Activated CD8-positive, alpha-beta T cell treated with anti-CD3 and anti-CD28 coated beads for 36 hours (primary cell): Measurements from ENCODE around the gene SVEP1. TPM values are rescaled to one million over a fixed set of nuclear protein-coding genes. Genes with fewer than 3 reads are reported as not detected.

Source experiments
- ATAC-seq: fragments of 200-7000 bp; cut with Tn5 transposase; one replicate; pipeline ENCODE4 v1.10.0; 2021; ENCODE audit warnings: mild to moderate bottlenecking, moderate library complexity
- CTCF ChIA-PET: fragments of 350-600 bp; sonication (Branson Sonifier 250); formaldehyde crosslinking; loops from one replicate; lab custom pipeline; 2021; ENCODE audit warnings: antibody characterized with exemption; lab: Charles Lee
- POLR2A ChIA-PET: fragments of 350-600 bp; sonication (Branson Sonifier 250); formaldehyde crosslinking; loops from one replicate; lab custom pipeline; 2021; ENCODE audit warnings: antibody characterized with exemption; lab: Charles Lee
- DNase-seq: peaks from one replicate; pipeline ENCODE4 v3.0.0-alpha.2; 2020
- H3K27ac Mint-ChIP-seq: one replicate; pipeline ENCODE4 v1.8.0; 2021; ENCODE audit warnings: mild to moderate bottlenecking, mixed read lengths
- H3K27me3 Mint-ChIP-seq: one replicate; pipeline ENCODE4 v1.8.0; 2021; ENCODE audit warnings: mixed read lengths
- H3K36me3 Mint-ChIP-seq: one replicate; pipeline ENCODE4 v1.8.0; 2021; ENCODE audit warnings: low read depth, mixed read lengths
- H3K4me1 Mint-ChIP-seq: one replicate; pipeline ENCODE4 v1.8.0; 2021; ENCODE audit warnings: low read depth, mixed read lengths
- H3K4me3 Mint-ChIP-seq: one replicate; pipeline ENCODE4 v1.8.0; 2021; ENCODE audit warnings: mild to moderate bottlenecking, moderate library complexity, mixed read lengths
- H3K9me3 Mint-ChIP-seq: one replicate; pipeline ENCODE4 v1.8.0; 2021; ENCODE audit warnings: mixed read lengths
- CTCF ChIP-seq: fragments of 200-600 bp; IDR thresholded peaks from one replicate; pipeline ENCODE4 v1.8.0; 2022; ENCODE audit warnings: antibody characterized with exemption, mild to moderate bottlenecking
- intact Hi-C: fragments of 100-400 bp; cut with micrococcal nuclease; formaldehyde crosslinking; loops from one replicate; pipeline ENCODE4 v1.10.0; 2022
- total RNA-seq, 2 experiments: library from RNA; stranded (reverse); gene quantifications; one replicate each; pipeline ENCODE4 v1.2.3, GENCODE V29; 2021

The SVEP1 gene
- total RNA-seq, 2 experiments from 2014 or later: not detected

GRCh38 chr9:110582156-110582555 lies 2.6 kb upstream of the SVEP1 start:
- DNase-seq: no peak
- peaks cover under 1% of the 10 kb centered on the region for H3K9me3 Mint-ChIP-seq
- H3K27me3 Mint-ChIP-seq: peaks cover 32% of the 10 kb centered on the region
- H3K4me3 Mint-ChIP-seq: no peak overlapping the region
- CTCF ChIA-PET: no interaction called here
- no peak overlapping the region for H3K27ac Mint-ChIP-seq
- intact Hi-C loops: no loop called here
- TF ChIP-seq CTCF: no peak
- H3K4me1 Mint-ChIP-seq: peaks cover 2% of the 10 kb centered on the region
- H3K36me3 Mint-ChIP-seq: no peaks in the 10 kb centered on the region
- no peak for ATAC-seq
- POLR2A ChIA-PET: no interaction called here

DNA sequence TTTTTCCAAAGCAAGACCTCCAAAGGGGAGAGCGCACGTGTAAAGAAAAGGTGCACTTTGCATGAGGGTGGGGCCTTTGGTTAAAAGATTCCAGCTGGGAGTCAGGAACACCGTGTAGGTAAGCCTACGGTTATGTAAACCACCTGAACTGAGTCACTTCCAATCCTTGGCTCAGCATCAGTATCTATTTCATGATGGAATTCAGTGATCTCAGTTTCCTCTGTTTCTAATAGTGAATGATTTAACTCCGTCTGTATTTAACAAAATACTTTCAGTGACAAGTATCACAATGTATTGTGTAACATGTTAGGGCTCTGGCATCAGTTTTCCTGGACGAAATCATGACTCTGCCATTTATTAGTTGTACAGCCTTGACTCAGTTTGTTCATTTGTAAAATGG lies 1.3 kb upstream of the SVEP1 start:
- H3K27ac Mint-ChIP-seq: no peak overlapping the region
- peaks cover 34% of the 10 kb centered on the region for H3K27me3 Mint-ChIP-seq
- intact Hi-C loops: no loop called here
- POLR2A ChIA-PET: no interaction called here
- H3K4me1 Mint-ChIP-seq: peaks cover 2% of the 10 kb centered on the region
- H3K4me3 Mint-ChIP-seq: no peak overlapping the region
- CTCF ChIA-PET: no interaction called here
- no peaks in the 10 kb centered on the region for H3K9me3 Mint-ChIP-seq
- ATAC-seq (no peak), DNase-seq (no peak)
- TF ChIP-seq CTCF: no peak
- H3K36me3 Mint-ChIP-seq: no peaks in the 10 kb centered on the region

GRCh38 chr9:110579862-110580219 lies 300 bp upstream of the SVEP1 start:
- ChIA-PET CTCF (no interaction called here), POLR2A (no interaction called here)
- H3K9me3 Mint-ChIP-seq: no peaks in the 10 kb centered on the region
- no peak overlapping the region for H3K27ac Mint-ChIP-seq
- H3K4me3 Mint-ChIP-seq: no peak overlapping the region
- TF ChIP-seq CTCF: no peak
- intact Hi-C loops: no loop called here
- H3K27me3 Mint-ChIP-seq: peaks cover 34% of the 10 kb centered on the region
- no peaks in the 10 kb centered on the region for H3K36me3 Mint-ChIP-seq
- peaks cover 2% of the 10 kb centered on the region for H3K4me1 Mint-ChIP-seq
- DNase-seq (no peak), ATAC-seq (no peak)

DNA sequence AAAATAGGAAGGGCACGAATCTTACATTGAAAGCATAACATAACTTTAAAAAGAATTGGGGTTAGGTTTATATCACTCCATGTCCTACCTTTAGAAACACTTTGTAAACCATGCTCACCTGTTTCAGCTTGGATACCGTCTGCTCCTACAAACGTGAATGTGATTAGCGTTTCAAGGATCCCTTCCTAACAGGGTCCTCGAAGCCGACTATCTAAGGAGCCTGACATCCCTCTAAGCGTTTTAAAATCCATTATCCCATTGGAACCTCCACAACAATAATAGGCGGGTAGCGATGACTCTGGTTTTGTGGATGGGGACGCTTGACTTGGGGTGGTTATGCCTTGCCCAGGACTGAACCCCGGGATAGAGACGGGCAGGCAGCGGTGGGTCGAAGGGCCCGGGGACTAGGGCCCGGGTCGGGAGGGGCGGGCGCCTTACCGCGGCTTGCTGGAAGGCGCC lies 937 bp downstream of the SVEP1 start:
- intact Hi-C loops: no loop called here
- no peak overlapping the region for H3K27ac Mint-ChIP-seq
- ATAC-seq (no peak), DNase-seq (no peak)
- ChIA-PET POLR2A (no interaction called here), CTCF (interaction anchor here (0.6 kb wide), 1 partner anchor 266 kb away, joined by 8 read pairs; no protein-coding TSS in a partner anchor)
- TF ChIP-seq CTCF: no peak
- H3K9me3 Mint-ChIP-seq: no peaks in the 10 kb centered on the region
- peaks cover 34% of the 10 kb centered on the region for H3K27me3 Mint-ChIP-seq
- H3K4me1 Mint-ChIP-seq: peaks cover 2% of the 10 kb centered on the region
- H3K4me3 Mint-ChIP-seq: no peak overlapping the region
- no peaks in the 10 kb centered on the region for H3K36me3 Mint-ChIP-seq

- Mint-ChIP-seq H3K27ac (no peak overlapping the region), H3K4me3 (no peak overlapping the region), H3K4me1 (peaks cover 2% of the 10 kb centered on the region), H3K27me3 (peaks cover 29% of the 10 kb centered on the region), H3K36me3 (no peaks in the 10 kb centered on the region), H3K9me3 (no peaks in the 10 kb centered on the region)
- no peak for TF ChIP-seq CTCF
- DNase-seq (no peak), ATAC-seq (no peak)
- POLR2A ChIA-PET: no interaction called here
- intact Hi-C loops: no loop called here
- CTCF ChIA-PET: no interaction called here
These were observed 3.6 kb downstream of the SVEP1 start for GRCh38 chr9:110575945-110576344.
